Muscle layer of colon (tissue), 2 donors: ENCODE data around the gene MGMT.

Experiments
- H3K27ac ChIP-seq: one replicate; pipeline ENCODE4 v1.7.0; 2013; ENCODE audit warnings: low read depth, mild to moderate bottlenecking, low read length, moderate library complexity
- H3K27me3 ChIP-seq, 2 donors: one replicate each; pipeline ENCODE4 v1.7.0; 2013; ENCODE audit warnings: low read length in 2 of 2, mild to moderate bottlenecking in 2 of 2; ENCODE audit not compliant: insufficient read depth in 2 of 2, control insufficient read depth in 1 of 2
- H3K36me3 ChIP-seq: one replicate; pipeline ENCODE4 v1.7.0; 2013; ENCODE audit warnings: mild to moderate bottlenecking, low read length; ENCODE audit not compliant: insufficient read depth
- H3K4me1 ChIP-seq: one replicate; pipeline ENCODE4 v1.7.0; 2013; ENCODE audit warnings: mild to moderate bottlenecking, low read length; ENCODE audit not compliant: insufficient read depth
- H3K4me3 ChIP-seq, 2 donors: one replicate each; pipeline ENCODE4 v1.7.0; 2013; ENCODE audit warnings: low read length in 2 of 2, low read depth in 1 of 2, mild to moderate bottlenecking in 1 of 2, moderate library complexity in 1 of 2
- H3K9ac ChIP-seq: one replicate; pipeline ENCODE4 v1.7.0; 2013; ENCODE audit warnings: low read length
- H3K9me3 ChIP-seq: one replicate; pipeline ENCODE4 v1.7.0; 2013; ENCODE audit warnings: mild to moderate bottlenecking, low read length
- donor health status: abdominal sarcoma.
- donor health status: Adenocarcinoma of cecum.

MGMT gene

DNA sequence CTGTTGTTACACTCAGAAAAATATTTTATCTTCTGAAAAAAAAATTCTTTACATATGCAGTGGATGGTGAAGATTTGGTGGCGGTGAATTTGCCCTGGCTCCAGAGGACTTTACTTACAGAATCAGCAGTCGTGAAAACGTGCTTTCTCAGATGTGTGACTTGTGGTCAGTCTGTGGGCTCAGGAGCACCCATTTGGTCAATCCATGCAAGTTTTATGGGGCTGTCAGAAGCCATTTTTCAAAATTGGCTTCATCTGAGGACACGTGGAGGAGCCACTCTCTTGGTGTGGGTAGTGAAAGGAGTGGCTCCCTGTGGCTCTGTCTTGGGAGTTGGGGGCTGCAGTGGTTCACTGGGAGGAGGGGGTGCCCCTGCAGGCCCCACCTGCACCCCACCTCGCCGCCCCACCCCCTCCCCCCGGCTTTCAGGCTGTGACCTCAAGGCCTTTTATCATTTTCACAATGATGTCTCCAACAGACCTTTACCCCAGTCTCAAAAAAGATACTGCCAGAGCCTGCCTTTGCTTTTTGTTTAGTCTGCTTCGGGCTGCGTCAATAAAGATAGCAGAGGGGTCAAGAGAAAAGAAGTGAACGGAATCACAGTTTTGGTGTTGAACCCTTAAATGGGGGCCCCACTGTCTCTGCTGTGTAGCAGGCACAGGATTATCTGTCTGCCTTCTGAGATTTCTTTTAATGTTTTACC lies 137.4 kb downstream of the MGMT start:
- Histone ChIP-seq H3K4me3 (no peak overlapping the region), H3K27me3 (no peaks in the 10 kb centered on the region), H3K9me3 (no peaks in the 10 kb centered on the region), H3K9ac (no peak overlapping the region), H3K27ac (no peak overlapping the region), H3K36me3 (no peaks in the 10 kb centered on the region), H3K4me1 (no peaks in the 10 kb centered on the region)

DNA sequence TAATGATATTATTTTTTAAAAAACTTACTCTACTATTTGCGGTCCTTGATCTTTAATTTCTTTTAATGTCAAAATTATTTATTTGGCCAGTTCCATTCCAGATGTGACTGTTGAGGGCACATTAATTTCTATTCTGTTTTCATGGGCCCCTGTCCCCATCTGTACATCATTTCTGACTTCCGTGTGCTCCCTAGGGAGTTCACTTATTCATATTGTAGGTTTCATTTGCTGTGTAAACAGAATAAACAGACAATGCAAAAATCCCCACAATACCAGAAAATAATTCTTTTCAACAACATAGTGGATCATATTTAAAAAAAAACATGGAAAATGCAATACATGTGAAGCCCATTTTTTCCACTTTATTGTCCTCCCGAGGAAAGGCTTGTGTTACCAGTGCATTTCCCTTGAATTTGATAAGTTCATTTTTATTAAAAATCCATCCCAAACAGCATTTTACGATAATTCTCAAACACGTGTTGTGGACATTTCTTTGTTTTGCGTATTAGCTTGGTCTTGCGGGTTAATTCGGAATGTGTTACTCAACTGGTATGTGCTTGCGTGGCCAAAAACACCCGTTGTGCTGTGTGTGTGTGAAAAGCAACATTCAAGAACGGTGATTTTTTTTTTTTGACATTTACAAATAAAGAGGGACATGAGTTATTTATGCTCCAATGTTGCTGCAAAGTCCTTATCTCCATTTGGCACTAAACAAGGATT lies 138.4 kb downstream of the MGMT start:
- Histone ChIP-seq H3K36me3 (no peaks in the 10 kb centered on the region), H3K9ac (no peak overlapping the region), H3K27me3 (no peaks in the 10 kb centered on the region), H3K4me3 (no peak overlapping the region), H3K9me3 (no peaks in the 10 kb centered on the region), H3K4me1 (no peaks in the 10 kb centered on the region), H3K27ac (no peak overlapping the region)

DNA sequence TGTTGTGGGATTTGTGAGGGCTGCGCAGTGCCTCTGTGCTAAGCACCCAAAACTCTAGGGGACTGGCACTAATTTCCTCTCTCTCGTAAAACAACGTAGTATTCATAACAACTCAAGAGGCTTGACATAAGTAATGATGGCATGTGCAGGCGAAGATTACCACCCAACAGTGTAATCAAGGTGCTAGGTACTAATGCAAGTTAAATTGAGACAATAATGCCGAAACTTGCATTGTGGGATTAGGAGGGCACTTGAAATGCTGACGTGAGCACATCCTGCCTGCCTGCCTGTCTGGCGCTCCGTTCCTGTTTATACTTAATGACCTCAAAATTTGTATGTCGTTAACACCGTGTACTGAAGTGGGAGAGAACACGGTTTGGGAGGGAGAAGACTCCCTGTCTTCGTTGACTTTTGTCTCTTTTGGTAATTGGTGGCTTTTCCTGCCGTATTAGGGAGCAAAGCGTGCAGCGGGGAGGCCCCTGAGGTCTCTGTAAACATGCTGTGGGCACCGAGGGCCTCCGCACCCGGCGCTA lies 139.0 kb downstream of the MGMT start:
- Histone ChIP-seq H3K4me1 (no peaks in the 10 kb centered on the region), H3K36me3 (no peaks in the 10 kb centered on the region), H3K27me3 (no peaks in the 10 kb centered on the region), H3K4me3 (no peak overlapping the region), H3K27ac (no peak overlapping the region), H3K9me3 (no peaks in the 10 kb centered on the region), H3K9ac (no peak overlapping the region)

DNA sequence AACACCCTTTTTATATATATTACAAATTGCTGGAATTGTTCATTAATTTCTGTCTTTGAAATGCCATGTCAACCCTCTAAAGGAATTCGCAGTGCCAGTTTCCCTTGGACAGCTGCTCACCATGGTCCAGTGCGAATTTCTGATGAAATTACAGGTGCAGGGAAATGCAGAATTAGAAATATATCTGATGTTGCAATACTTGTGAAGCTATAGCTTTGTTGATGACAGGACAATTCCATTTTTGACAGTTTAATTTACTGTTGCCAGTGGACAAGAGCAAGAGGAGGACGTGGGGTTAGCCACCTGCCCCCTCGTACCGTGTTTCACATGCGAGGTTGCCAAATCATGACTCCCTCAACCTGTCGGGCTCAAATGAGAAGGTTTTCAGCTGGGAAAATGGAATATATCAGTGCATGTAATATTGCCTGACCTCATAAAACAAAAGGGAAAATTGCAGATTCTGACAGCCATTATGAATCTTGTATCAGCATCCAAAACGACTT lies 140.6 kb downstream of the MGMT start:
- H3K27ac ChIP-seq = no peak overlapping the region
- H3K4me1 ChIP-seq = no peaks in the 10 kb centered on the region
- no peak overlapping the region for H3K4me3 ChIP-seq
- H3K9ac ChIP-seq = no peak overlapping the region
- no peaks in the 10 kb centered on the region for H3K36me3 ChIP-seq
- no peaks in the 10 kb centered on the region for H3K27me3 ChIP-seq
- no peaks in the 10 kb centered on the region for H3K9me3 ChIP-seq

DNA sequence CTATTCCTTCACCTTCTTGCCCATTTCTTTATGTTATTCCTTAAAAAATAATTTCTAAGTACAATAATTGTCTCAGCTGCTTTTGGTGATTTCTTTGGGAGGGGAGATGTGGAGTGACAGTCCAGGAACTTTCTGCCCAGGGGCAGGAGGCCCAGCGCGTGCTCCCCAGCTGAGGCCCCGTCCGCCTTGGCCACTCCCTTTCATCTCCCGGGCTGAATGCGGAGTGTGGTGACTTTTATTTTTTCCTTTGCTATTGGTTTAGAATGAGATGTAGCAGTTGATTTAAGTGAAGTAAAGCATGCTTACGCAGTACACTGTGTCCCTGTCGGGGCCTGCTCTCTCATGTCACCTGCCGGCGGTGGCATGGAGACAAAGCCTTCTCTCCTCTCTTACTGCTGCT lies 141.6 kb downstream of the MGMT start:
- Histone ChIP-seq H3K27me3 (no peaks in the 10 kb centered on the region), H3K9ac (no peak overlapping the region), H3K4me3 (no peak overlapping the region), H3K27ac (no peak overlapping the region), H3K4me1 (no peaks in the 10 kb centered on the region), H3K9me3 (no peaks in the 10 kb centered on the region), H3K36me3 (no peaks in the 10 kb centered on the region)

DNA sequence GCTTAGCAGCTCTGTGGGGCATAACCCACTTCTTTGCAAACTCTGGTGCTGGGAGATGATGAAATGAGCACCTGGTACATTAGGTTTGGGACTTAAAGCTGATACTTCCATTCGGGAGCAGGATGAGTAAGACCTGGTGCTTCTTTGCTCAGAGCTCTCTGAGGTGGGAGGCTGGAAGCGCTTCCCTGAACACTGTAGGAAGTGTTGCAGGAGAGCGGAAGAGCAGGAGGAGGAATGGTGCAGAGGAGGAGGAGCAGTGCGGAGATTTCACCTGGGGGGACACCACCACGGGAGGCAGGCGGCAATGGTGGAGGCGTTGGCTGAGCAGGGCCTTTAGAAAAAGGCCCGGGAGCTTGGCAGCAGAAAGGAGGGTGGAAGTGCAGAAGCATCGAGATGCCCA lies 142.5 kb downstream of the MGMT start:
- no peaks in the 10 kb centered on the region for H3K4me1 ChIP-seq
- H3K27me3 ChIP-seq = no peaks in the 10 kb centered on the region
- no peaks in the 10 kb centered on the region for H3K36me3 ChIP-seq
- H3K27ac ChIP-seq = no peak overlapping the region
- H3K4me3 ChIP-seq = no peak overlapping the region
- H3K9ac ChIP-seq = no peak overlapping the region
- H3K9me3 ChIP-seq = no peaks in the 10 kb centered on the region

DNA sequence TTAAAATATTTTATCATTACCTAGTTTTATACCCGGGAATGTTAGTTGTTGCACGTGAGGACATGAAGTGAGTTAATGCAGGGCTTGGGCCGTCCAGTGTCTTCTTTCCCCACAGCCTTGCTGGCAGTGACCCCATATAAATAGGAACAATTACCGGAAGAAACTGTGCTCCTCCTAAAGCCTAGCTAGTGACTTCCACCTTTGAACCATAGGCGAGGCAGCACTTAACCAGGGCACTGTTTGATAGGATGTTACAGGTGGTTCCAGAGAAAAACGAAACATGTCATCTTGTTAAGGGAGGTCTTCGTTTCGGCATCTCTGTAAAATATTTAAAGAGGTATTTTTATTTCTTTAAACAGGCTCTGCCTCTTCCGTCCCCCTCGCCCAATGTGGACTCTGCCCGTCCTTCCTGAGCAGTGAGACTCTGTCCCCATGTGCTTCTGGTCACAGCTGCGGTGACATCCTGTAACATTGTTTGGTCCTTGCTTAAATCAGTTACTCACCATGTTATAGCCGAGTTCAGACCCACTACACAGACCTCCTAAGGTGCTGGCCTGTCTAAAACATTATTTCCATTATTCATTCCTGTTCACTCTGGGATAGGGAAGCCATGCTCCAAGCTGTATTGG lies 145.6 kb downstream of the MGMT start:
- Histone ChIP-seq H3K27ac (no peak overlapping the region), H3K9ac (no peak overlapping the region), H3K9me3 (no peaks in the 10 kb centered on the region), H3K4me3 (no peak overlapping the region), H3K27me3 (no peaks in the 10 kb centered on the region), H3K4me1 (no peaks in the 10 kb centered on the region), H3K36me3 (no peaks in the 10 kb centered on the region)

DNA sequence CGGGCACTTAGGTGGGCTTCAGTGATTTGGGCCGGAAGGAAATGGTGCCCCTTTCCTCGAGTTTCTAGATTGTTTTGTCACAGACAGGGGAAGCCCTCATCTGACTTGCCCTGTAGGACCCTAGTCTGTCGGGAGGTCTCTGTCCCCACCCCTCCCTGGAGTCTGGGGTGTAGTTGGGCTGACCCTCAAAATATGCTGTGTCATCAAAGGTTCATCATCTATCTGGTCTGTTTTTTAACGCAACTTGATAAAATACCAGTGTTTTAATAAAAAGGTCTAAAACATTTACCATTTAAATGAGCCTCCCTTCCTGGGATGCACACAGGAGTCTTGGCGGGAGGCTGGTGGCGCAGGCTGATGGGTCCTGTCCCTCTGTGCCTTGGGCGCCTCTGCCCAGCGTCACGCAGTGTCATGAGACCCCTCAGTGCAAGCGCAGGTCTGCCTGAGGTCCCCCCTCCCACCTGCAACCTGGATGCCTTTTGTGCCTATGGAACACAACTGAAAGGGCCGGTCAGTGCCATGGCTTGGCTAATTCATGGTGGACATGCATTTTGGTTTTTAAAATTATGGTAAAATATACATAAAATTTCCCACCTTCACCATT lies 146.4 kb downstream of the MGMT start:
- Histone ChIP-seq H3K9ac (no peak overlapping the region), H3K27ac (no peak overlapping the region), H3K4me3 (no peak overlapping the region), H3K27me3 (no peaks in the 10 kb centered on the region), H3K9me3 (no peaks in the 10 kb centered on the region), H3K36me3 (no peaks in the 10 kb centered on the region), H3K4me1 (no peaks in the 10 kb centered on the region)

DNA sequence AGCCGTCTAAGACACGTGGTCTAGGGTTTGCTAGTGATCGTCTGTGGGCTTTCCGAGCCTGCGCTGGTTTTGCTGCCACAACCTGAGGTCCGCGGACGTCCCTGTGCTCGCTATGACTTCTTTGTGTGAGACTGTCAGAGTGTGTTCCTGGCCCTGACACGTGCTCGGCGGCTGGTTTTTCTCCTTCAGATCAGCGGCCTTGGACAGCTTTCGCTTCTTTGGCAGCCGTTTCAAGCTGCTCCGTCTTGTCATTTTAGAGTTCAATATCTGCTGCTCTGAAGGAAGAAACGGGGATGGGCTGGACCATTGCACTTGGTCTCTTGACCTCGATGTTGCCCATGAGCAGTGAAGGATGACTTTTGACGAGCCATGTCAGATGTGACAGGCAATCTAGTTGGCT lies 147.3 kb downstream of the MGMT start:
- no peaks in the 10 kb centered on the region for H3K27me3 ChIP-seq
- H3K9me3 ChIP-seq = no peaks in the 10 kb centered on the region
- no peaks in the 10 kb centered on the region for H3K36me3 ChIP-seq
- no peak overlapping the region for H3K9ac ChIP-seq
- no peak overlapping the region for H3K27ac ChIP-seq
- no peaks in the 10 kb centered on the region for H3K4me1 ChIP-seq
- no peak overlapping the region for H3K4me3 ChIP-seq

DNA sequence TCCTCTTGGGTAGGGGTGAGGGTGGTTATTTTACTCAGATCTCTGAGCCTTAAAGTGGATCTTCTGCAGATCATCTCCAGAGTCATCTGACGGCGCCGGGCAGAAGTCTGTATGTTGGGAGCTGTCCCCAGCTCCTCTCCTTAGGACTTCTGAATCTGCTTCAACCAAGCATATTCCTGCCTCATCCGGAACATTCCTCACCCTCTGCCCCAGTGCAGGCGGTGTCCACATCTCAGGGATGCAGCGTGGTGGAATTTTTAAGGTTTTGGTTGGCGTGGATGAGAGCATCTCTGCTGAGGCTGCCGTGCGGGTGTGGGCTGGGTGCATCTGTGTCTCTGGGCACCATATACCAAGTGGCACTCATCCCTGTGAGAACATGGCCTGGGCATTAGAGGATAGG lies 148.3 kb downstream of the MGMT start:
- H3K36me3 ChIP-seq = no peaks in the 10 kb centered on the region
- H3K4me3 ChIP-seq = no peak overlapping the region
- H3K27me3 ChIP-seq = no peaks in the 10 kb centered on the region
- no peaks in the 10 kb centered on the region for H3K9me3 ChIP-seq
- H3K4me1 ChIP-seq = no peaks in the 10 kb centered on the region
- H3K9ac ChIP-seq = no peak overlapping the region
- H3K27ac ChIP-seq = no peak overlapping the region

DNA sequence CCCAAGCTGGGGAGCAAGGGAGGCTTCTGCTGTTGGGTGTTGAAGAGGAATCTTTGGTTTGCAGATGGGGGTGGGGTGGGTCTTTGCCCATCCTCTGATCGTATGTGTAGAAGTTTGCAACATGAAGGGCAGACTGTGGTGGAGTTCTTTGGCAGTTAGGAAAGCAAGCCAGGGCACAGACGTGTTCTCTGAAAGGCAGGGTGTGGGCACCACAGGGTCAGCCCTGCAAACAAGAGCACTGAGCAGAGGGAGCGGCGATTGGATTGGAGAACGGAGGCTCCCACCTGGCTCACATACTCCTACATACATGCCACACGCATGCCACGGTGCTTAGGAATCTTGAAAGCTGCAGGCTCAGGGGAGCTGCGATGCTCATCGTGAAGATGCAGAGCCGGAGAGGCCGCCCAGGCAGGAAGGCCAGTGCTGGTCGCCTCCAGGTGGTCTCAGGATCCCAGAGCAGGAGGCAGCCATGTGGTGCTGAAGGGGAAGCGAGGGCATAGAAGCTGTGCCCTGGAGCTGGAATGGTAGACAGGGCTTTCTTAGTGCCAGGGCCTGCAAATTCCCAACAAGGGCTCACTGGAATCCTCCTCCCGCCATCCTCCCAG lies 149.0 kb downstream of the MGMT start:
- Histone ChIP-seq H3K27me3 (no peaks in the 10 kb centered on the region), H3K9me3 (no peaks in the 10 kb centered on the region), H3K36me3 (no peaks in the 10 kb centered on the region), H3K4me3 (no peak overlapping the region), H3K9ac (no peak overlapping the region), H3K27ac (no peak overlapping the region), H3K4me1 (no peaks in the 10 kb centered on the region)
